PFSK-1 (cell line): ENCODE data around the gene PTPN23.

Experiments
- SIN3A ChIP-seq: IDR thresholded peaks from 2 replicates; pipeline ENCODE4 v1.6.1; 2012; ENCODE audit warnings: mild to moderate bottlenecking, low read length, moderate library complexity, borderline replicate concordance; ENCODE audit not compliant: insufficient read depth
- TAF1 ChIP-seq: IDR thresholded peaks from 2 replicates; pipeline ENCODE4 v1.6.1; 2012; ENCODE audit warnings: low read length, control low read depth, borderline replicate concordance; ENCODE audit not compliant: insufficient read depth

GRCh38 chr3:47419083-47420043 lies 38.5 kb downstream of the PTPN23 start:
- TF ChIP-seq TAF1 (no peak), SIN3A (no peak)
